ENCODE measurements around the gene KSR2. TPM values are rescaled to one million over a fixed set of nuclear protein-coding genes. Genes with fewer than 3 reads are reported as not detected.

The KSR2 gene
- total RNA-seq, 4 donors from 2014 or later, result 0.02 to 0.10 TPM; not detected in 2

- in situ Hi-C loops (cut with MboI; ENCODE audit: low sequenced_read_pairs in 4 of 4), result no loop called here
- no peaks in the 10 kb centered on the region for H3K9me3 ChIP-seq
- H3K27ac ChIP-seq, result no peak overlapping the region
- H3K36me3 ChIP-seq, result no peaks in the 10 kb centered on the region
- intact Hi-C loops (cut with DNase I; ENCODE audit: low total_unique reads), result no loop called here
- TF ChIP-seq POLR2A (IDR thresholded peaks at IDR 0.05) (no peak), CTCF (IDR thresholded peaks at IDR 0.05 in 4 of 5, conservative IDR thresholded peaks at IDR 0.05 in 1 of 5) (no peak)
- no peaks in the 10 kb centered on the region for H3K4me1 ChIP-seq
- no peaks in the 10 kb centered on the region for H3K27me3 ChIP-seq
- no peak for DNase-seq
- no peak for ATAC-seq
- H3K4me3 ChIP-seq, result no peak overlapping the region
Observed at GRCh38 chr12:117766008-117766407, 202.8 kb downstream of the KSR2 start.

DNA sequence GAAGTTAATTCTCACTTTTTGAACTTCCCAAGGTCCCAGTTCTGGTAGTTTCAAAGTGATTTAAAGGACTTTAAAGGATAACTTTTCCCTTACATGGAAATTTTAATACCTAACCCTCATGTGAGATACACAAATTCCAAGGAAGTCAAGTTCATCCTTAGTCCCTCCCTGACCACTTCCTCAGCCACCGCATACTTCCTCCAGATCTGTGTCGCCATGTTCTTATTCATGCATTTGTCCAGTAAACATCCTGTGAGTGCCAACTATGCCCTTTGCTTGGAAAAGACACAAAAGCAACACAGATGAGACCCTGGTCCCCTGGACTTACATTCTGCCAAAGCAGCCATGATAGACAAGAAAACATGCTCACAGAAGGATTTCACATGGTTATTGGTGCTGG, 206.6 kb downstream of the KSR2 start:
- Histone ChIP-seq H3K4me3 (no peak overlapping the region), H3K9me3 (no peaks in the 10 kb centered on the region), H3K27ac (no peak overlapping the region), H3K27me3 (no peaks in the 10 kb centered on the region), H3K4me1 (no peaks in the 10 kb centered on the region), H3K36me3 (no peaks in the 10 kb centered on the region)
- TF ChIP-seq POLR2A (IDR thresholded peaks at IDR 0.05), result no peak
- TF ChIP-seq CTCF (IDR thresholded peaks at IDR 0.05 in 4 of 5, conservative IDR thresholded peaks at IDR 0.05 in 1 of 5), result no peak
- in situ Hi-C loops (cut with MboI; ENCODE audit: low sequenced_read_pairs in 4 of 4) (no loop called here), intact Hi-C loops (cut with DNase I; ENCODE audit: low total_unique reads) (no loop called here)
- ATAC-seq, result no peak
- no peak for DNase-seq

DNA sequence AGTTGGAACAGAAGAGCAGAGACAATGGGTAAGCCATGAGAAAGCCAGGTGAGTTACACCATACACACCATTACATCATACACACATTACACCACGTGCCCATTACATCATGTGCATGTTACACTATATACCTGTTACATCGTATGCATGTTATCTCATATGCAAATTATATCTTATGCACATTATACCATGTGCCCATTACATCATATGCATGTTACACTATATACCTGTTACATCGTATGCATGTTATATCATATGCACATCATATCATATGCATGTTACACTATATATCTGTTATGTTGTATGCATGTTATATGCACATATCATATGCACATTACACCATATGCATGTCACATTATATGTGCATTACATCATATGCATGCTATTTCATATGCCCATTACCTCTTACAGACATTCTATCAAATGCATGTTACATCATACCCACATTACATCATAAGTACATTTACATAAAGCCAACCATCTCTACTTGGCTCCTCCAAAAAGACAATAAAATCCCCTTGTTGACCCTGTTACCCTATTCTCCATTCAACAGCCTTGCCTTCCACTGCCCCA, 207.2 kb downstream of the KSR2 start:
- H3K27ac ChIP-seq, result no peak overlapping the region
- no peak for DNase-seq
- H3K4me3 ChIP-seq, result no peak overlapping the region
- intact Hi-C loops (cut with DNase I; ENCODE audit: low total_unique reads), result no loop called here
- in situ Hi-C loops (cut with MboI; ENCODE audit: low sequenced_read_pairs in 4 of 4), result no loop called here
- no peak for TF ChIP-seq CTCF (IDR thresholded peaks at IDR 0.05 in 4 of 5, conservative IDR thresholded peaks at IDR 0.05 in 1 of 5)
- no peak for TF ChIP-seq POLR2A (IDR thresholded peaks at IDR 0.05)
- H3K4me1 ChIP-seq, result no peaks in the 10 kb centered on the region
- no peaks in the 10 kb centered on the region for H3K9me3 ChIP-seq
- no peak for ATAC-seq
- H3K27me3 ChIP-seq, result no peaks in the 10 kb centered on the region
- no peaks in the 10 kb centered on the region for H3K36me3 ChIP-seq

- Histone ChIP-seq H3K4me3 (no peak overlapping the region), H3K27ac (no peak overlapping the region), H3K36me3 (no peaks in the 10 kb centered on the region), H3K9me3 (no peaks in the 10 kb centered on the region), H3K27me3 (no peaks in the 10 kb centered on the region), H3K4me1 (no peaks in the 10 kb centered on the region)
- DNase-seq (no peak), ATAC-seq (no peak)
- intact Hi-C loops (cut with DNase I; ENCODE audit: low total_unique reads) (no loop called here), in situ Hi-C loops (cut with MboI; ENCODE audit: low sequenced_read_pairs in 4 of 4) (no loop called here)
- TF ChIP-seq POLR2A (IDR thresholded peaks at IDR 0.05) (no peak), CTCF (IDR thresholded peaks at IDR 0.05 in 4 of 5, conservative IDR thresholded peaks at IDR 0.05 in 1 of 5) (no peak)
Observed at GRCh38 chr12:117760990-117761389, 207.8 kb downstream of the KSR2 start.

- intact Hi-C loops (cut with DNase I; ENCODE audit: low total_unique reads) (no loop called here), in situ Hi-C loops (cut with MboI; ENCODE audit: low sequenced_read_pairs in 4 of 4) (no loop called here)
- ATAC-seq (no peak), DNase-seq (no peak)
- H3K27ac ChIP-seq, result no peak overlapping the region
- no peaks in the 10 kb centered on the region for H3K4me1 ChIP-seq
- H3K36me3 ChIP-seq, result no peaks in the 10 kb centered on the region
- no peak for TF ChIP-seq CTCF (IDR thresholded peaks at IDR 0.05 in 4 of 5, conservative IDR thresholded peaks at IDR 0.05 in 1 of 5)
- no peaks in the 10 kb centered on the region for H3K27me3 ChIP-seq
- no peaks in the 10 kb centered on the region for H3K9me3 ChIP-seq
- no peak overlapping the region for H3K4me3 ChIP-seq
Observed at GRCh38 chr12:117750657-117751056, 218.1 kb downstream of the KSR2 start.

All from gastrocnemius medialis (tissue), 4 donors.